Activated T-cell treated with anti-CD3 and anti-CD28 coated beads for 24 hours (primary cell): ENCODE measurements around the gene PXDN.

Experiments
- DNase-seq: peaks from one replicate; pipeline ENCODE4 v3.0.0-alpha.2; 2020; ENCODE audit warnings: low read depth

Gene PXDN

DNA sequence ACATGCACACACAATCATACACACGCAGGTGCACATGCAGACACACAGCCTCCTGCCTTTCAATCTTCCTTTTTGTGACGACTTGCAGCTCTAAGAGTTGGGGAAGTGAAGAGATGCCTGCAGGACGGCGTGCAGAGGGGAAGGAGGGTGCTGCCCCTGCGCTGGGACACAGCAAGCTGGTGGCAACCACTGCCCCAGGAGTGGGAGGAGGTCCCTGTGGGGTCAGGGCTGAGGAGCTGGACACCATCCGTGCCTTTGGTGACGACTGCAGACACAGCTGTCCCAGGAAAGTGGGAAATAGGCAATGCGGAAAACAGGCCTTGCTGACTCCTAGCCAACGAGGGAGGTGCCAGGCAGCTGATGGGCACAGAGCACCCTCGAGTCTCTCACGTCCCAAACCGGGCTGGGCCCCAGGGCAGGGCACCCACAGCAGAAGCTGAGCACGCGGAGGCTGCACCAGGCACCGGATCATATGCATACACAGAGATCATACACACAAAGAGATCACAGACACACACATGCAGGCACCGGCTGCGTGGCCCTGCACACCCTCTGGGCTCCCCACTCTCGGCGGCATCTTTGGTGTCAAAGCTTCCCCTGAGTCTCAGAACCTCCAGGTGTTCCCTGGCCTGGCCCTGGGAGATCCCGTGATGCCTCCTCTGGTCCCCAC lies 146.1 kb downstream of the PXDN start:
- no peak for DNase-seq

DNA sequence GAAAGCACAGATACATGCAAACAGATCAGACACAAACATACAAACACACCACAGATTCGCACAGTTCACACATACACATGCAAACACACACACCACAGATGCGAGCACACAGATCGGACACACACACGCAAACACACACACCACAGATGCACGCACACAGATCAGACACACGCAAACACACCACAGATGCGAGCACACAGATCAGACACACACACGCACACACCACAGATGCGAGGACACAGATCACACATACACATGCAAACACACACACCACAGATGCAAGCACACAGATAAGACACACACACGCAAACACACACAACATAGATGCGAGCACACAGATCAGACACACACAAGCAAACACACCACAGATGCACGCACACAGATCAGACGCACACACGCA lies 149.0 kb downstream of the PXDN start:
- no peak for DNase-seq

DNA sequence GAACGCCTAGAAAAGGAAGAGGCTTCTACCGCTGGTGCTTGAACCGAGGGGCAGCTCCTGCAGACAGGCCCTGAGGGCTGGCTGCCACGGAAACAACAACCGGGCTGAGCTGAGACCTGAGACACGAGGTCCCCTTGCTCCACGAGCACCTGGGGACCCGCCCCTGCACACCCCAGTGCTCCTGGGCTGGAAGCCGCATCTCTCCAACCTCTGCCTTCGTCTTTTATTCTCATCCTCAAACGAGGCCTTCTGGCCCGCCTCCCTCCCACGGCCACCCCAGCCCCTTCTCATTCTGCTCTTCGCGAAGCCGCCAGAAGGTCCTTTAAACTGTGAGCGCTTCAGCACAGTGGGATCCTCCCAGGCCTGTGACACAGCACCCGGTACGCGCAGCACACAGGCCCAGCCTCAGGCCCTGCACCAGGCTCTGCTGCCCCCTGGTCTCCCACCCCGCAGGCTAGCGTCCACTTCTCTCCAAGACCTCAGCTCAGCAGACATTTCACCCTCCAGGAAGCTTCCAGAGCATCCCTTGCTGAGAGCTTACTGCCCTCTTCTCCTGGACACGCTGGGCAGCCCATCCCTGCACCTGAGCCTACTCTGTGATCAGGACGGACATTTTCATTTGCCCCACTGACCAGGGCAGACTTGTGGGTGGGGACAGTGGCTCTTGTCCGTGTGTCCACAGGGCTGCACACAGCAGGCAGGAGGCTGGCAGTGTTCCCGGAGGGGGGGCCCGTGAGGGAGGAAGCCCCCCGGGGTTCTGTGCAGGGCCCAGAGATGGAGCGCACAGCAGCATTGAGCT lies 149.7 kb downstream of the PXDN start:
- no peak for DNase-seq

DNA sequence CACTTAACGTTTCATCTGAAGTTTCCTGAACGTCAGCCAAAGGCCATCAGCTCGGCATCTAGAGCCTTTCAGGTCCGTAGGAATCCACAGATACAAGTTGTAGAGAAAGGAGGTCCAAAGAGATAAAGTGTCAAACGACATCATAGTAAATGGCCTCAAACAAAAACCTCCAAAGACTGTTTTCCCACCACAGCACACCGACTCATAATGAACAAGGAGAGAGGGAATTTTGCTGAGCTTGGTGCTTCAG lies 150.3 kb downstream of the PXDN start:
- DNase-seq: no peak

DNA sequence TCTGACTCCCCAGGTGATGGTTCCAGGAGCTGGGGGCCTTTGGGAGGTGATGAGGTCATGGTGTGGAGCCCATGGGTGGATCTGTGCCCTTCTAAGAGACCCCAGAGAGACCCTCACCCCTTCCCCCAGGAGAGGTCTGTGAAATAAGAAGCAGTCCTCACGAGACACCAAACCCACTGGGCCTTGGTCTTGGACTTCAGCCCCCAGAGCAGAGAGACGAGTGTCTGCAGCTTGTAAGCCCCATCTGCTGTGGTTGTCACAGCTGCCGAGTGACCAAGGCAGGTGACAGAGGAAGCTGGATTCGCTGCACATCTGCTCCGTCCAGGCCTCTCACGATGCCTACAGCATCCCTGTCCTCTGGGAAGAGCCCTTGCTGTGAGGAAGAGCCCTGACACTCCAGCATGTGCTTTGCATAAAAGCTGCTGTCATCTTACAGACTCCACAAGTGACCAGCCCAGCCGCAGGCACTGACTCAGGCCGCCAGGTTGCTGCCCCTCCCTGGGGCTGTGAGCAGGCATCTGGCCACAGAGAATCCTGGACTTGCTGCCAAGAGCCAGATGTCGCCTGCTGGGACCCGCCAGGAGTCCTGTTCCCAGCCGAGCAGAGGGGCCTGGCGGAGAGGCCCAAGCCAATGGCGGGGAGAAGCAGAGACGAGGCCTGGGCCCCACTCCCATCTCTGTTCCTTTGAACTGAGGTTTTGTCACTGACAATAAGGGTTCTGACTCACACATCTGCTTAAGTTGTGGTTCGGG lies 150.8 kb downstream of the PXDN start:
- DNase-seq: no peak

DNA sequence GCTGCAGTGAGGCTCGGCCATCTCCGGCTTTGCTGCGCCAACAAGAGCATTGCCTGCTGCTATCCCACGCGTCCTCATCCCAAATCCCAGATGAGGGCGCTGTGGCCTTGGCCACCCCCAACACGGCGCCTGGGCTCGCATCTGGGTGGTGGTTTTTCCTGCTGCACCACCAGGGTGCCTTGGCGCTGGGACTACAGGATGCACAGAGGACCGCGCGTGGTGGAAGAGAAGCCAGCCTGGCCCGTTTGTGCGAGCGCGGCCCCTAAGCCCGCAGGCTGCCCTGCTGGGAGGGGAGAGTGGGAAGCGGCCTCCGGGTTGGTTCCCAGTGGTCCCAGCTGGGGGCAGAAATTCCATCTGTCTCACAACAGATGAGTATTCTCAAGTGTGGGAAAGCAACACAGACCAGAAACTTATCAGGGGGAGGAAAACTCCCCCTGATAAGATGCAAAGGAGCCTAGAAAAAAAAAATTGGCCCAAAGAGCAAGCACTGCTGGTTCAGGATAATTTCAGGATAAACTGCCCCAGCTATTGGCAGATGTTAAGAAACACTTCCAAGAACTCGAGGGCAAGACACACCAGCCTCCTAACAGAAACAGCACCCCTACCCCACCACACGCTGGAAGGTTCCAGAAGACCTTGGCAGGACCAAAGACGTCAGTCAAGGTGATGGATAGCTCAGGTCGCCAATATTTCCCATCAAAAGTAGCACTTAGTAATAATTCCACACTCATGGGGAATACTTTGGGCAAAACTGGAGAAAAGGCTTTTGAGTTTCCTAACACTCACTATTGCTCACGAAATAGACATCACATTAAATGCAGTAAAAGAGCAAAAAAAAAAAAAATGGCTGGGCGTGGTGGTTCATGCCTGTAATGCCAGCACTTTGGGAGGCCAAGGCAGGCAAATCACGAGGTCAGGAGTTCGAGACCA lies 152.1 kb downstream of the PXDN start:
- no peak for DNase-seq

DNA sequence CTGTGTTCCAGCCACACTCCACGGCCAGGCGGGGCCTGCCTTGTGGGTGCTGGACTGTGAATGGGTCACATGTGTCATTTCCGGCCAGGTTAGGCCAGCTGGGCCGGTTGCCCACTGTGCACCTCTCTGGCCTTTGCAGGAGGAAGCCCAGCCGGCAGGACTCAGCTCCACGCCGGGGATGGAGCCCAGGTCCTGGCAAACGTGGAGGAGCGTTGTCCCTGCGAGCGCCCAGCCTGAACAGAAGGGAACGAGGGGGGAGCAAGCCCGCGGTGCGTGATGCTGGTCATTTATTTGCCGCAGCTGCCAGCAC lies 152.9 kb downstream of the PXDN start:
- DNase-seq: no peak

DNA sequence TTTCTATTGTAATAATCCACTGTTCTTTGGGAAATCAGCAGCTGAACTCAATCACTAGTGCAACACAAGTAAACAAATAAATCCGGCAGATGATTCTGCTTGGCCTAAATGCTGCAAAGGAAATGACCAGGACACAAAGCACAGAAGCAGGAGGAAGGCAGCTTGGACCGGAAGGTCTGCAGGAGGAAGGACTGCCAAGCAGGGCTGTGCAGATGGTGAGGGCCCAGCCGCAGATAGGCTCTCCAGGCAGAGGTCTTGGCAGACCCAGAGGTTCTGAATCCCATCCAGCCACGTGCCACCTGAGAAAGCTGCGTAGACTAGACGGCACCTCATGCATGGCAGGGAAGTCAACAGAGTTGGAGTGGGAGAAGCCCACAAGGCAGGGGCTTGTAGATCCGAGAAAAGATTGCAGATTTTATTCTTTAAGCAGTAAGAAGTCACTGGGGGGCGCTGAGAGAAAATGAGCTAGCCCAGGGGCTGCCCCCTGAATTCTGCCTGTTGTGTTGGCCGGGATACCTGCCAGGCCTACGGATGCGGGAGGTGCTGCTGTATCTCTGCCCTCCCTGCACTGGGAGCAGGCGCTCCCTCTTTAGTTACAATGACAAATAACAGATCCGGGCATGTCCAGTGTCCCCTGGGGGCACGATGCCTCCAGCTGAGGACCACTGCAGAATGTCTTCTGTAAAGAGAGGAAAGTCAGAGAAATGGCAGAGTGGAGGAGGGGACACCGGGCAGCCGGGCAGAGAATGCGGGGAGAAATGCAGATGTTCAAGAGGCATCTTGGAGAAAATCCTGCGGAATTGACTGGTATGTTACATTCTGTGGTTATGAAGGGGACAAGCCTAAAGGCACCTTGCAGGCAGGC lies 153.5 kb downstream of the PXDN start:
- DNase-seq: no peak

DNA sequence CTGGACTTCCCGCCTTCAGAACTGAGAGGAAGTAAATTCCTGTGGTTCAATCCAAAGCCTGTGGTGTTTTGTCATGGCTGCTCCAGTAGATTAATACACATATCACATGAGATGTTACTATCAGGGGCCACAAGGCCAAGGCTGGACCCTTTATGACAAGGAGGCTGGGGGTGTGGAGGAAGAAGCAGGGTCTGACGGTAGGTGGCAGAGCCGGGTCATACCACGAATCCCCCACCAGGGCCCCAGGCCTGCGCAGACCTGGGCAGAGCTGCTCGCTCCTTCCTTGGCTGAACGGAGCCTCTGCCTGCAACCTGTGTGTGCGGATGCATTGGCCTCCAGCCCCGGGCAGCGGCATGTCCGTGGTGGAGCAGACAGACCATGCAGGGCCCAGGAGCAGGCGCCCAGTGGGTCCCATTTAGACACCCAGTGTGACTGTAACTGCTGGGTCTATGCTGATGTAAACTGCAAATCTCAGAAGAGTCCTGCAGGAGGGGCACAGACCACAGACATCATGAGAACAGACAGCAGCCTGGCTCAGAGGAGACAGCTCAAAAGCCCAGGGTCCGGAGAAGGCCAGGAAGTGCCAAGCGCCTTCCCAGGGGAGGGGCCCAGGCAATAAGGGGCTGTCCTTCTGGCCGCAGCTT lies 155.2 kb downstream of the PXDN start:
- no peak for DNase-seq

DNA sequence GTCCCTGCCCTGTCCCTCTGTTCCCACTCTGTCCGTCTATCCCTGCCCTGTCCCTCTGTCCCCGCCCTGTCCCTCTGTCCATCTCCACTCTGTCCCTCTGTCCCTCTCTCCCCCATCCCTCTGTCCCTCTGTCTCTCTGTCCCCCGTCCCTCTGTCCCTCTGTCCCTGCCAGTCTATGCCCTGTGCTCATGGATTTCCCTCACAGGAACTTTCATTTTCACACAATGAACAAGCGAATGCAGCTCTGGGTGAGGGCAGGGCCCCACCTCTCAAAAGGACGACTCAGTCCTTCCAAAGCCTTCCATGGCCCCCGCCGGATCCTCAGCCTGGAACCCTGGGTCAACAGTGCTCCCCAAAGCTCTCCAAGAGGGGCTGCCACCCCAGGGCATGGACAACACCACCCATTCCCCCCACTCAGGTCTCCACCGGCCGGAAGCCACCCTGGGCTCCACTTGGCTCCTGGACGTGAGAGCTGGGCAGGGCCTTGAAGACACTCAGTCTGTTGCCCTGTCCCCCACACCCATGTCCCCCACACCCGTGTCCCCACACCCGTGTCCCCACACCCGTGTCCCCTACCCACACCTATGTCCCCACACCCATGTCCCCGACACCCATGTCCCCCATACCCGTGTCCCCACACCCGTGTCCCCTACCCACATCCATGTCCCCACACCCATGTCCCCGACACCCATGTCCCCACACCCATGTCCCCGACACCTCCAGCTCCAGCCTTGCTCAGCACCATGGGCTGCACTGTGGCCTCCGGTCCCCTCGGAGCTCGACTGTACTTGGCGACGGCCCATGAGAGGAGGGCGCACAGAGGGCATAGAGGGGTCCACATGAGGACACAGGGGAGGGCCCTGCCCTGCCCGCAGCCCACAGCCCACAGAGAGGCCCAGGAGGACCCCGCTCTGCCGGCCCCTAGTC lies 156.0 kb downstream of the PXDN start:
- no peak for DNase-seq

DNA sequence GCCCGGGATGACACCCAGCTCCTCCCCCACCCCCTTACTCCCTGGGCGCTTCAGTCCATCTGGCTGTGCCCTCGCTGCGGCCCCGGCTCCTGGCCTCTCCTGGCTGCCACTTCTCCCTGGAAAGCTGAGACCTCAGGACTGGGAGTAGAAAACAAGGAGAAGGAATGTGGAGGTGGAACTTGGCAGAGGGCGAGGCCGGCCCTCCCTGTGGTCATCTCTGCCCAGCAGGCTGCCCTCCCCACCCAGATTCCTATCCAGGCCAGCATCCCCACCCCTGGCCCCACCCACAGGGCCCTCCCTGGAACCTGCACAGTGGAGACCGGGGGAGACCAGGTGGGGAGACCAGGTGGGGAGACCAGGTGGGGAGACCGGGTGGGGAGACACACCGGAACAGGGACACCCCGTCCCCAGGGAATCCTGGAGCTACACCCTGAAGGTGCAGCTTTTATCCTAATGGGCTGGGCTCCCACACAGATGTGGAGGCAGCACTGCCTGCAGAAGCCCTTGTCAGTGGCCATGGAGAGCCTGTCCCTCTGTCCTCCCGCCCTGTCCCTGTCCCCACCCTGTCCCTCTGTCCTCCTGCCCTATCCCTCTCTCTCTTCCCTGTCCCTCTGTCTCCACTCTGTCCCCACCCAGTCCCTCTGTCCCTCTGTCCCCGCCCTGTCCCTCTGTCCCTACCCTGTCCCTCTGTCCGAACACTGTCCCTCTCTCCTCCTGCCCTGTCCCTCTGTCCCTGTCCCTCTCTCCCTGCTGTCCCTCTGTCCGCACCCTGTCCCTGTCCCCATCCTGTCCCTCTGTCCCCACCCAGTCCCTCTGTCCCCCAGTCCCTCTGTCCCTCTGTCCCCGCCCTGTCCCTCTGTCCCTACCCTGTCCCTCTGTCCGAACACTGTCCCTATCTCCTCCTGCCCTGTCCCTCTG lies 157.1 kb downstream of the PXDN start:
- DNase-seq: no peak

DNA sequence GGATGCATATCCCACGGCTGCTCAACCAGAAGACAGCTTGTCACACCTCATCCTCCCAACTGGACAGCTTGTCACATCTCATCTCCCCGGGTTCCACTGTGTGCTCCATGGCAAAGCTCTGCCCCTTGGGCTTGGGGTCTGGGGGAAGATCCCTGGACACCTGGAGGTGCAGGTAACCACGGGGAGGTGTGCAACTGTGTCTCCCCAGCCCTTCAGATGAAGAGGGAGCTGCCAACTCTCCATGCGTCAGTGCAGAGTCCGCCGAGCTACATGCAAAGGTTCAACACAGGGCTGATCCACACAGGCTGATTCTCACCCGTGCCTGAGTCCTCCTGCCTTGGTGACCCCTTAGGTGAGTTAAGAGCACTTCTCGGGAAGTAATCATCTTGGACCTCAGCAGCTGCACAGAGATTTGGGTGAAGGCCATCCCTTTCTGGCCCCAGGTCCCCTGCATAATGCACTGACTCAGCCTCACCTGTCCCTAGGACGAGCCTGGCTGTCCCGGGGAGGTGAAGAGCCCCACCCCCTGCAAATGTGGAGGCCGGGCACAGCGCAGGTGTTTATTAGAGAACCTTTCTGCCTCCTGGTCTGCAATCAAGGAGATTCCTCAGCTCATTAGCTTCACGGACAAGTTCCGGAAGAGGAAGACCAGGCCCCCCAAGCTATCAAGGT lies 157.9 kb downstream of the PXDN start:
- DNase-seq: no peak

DNA sequence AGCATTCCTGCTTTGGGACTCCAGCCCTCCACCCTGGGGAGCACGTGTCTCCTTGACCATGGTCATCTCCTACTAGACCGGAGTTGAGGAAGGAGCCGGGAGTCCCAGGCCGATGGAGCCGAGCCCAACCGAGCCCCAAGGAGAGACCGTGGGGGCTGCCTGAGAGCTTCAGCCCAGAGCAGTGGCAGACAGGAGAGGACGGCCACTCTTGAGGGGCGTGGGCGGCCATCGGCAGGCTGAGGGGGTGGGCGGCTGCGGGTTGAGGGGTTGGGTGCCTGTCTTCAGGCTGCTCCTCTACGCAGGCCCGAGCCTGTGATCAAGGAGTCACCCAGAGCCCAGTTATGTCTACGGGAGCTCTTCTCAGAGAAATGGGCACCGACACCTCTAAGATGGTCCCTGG lies 158.7 kb downstream of the PXDN start:
- DNase-seq: no peak

DNA sequence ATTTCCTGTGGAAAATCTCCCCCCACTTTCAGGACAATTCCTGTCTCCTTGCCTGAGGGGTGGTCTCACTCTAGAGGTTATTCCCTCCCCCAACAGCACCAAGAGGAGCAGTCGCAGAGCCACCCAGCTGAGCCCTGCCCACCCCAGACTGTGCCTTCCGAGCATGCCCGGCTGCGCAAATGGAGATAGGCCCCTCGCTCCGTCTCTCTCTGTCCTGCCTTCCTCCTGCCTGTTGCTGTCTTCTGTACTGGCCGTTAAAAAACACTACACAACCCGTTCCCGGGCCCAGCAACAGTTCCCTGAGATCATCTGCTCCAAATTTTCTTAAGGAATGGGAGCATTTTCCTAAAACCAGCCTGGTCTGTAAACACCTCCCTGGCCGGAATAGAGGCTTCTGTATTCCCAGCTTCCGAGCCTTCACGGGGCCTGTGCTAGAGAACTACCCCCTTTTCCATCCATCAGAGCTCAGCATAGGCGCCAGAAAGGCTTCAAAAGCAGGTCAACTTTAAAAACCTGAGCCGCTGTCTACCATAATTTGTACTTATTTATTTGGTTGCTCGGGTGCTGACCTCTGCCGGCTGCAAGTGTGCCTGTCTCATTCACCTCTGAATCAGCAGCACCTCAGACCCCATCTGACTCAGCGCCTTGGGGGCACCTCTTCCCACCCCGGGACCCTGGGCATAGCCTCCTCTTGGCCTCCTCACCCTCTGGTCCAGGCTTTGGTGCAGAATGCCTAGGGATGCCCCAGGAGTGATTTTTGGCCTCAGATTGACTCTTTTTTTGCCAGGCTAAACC lies 159.4 kb downstream of the PXDN start:
- no peak for DNase-seq

DNA sequence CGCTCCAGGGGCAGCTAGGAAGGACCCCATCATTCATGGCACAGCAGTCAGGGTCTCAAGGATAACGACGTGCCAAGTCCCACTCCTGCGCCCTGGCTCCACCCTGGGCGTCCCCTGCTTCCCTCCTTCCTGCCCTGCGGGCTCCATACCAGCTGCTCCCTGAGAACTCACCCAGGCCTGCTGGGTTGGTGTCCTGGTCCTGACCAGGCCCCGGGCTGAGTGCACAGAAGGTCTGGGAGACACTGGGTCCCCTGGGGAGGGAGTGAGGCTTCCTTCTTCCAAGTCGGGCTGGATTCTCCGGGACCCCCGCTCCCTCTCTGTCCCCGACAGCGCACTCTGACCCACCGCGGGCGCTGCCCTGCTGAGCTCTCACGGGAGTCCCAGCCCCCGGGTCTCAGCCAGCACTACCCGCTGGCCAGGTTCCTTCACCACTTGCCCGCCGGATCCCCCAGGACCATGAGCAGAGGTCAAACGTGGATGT lies 160.2 kb downstream of the PXDN start:
- DNase-seq: no peak

DNA sequence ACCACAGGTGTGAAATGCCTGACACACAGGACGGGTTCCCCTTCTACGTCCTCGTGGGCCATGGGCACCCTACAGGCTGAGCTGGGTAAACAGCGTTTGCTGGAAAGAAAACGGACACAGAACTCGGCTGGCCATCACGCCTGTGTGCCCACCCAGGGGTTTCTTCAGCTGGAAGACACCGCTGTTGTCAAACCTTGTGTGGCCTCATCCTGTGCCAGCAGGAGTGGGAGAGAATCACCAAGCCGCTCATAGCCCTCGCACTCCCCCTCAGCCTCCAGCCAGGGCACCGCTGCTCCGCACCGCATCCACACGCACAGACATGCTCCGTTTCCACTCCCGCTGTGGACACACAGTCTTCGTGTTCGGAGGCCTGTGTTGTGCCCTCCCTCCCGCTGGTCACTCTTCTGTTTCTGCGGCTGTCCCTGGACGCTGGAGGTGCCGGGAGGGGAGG lies 161.4 kb downstream of the PXDN start:
- no peak for DNase-seq

DNA sequence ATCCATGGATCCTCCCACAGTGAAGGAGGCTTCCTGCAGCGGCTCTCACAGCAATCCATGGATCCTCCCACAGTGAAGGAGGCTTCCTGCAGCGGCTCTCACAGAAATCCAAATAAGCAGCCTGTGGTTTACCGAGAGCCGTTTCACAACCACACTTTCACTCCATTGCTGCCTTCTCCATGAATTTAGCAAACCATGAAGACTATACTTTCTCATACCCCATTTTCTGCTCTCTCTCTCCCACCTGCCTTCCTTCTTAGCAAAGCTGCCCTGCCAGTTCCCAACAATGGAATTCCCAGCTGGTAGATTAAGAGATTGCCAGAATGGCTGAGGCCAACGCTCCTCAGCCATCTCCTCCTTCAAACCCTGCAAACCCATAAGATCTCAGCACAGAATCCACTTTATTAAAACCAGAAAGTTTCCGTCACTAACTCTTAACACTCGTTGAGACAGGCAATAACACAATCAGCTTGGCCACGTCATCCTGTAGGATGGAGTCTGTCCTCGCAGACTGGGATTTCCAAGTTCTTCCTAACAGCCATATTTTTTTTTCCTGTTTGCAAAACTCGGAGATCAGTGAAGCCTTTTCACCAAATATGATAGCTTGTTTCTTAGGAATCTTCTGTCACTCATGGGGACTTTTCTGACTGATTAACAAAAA lies 162.2 kb downstream of the PXDN start:
- DNase-seq: no peak
